ENCODE results near the gene TCF21.

TCF21 gene

GRCh38 chr6:133937909-133938308 lies 49.0 kb downstream of the TCF21 start:
- TF ChIP-seq CTCF (IDR thresholded peaks at IDR 0.05; ENCODE audit: low read depth, low read length), result no peak
- H3K4me3 ChIP-seq (replicated peaks in 1 of 2; ENCODE audit: low read depth in 2 of 2, low read length in 2 of 2), result no peak overlapping the region
- DNase-seq (ENCODE audit: low read depth in 2 of 2), result no peak

DNA sequence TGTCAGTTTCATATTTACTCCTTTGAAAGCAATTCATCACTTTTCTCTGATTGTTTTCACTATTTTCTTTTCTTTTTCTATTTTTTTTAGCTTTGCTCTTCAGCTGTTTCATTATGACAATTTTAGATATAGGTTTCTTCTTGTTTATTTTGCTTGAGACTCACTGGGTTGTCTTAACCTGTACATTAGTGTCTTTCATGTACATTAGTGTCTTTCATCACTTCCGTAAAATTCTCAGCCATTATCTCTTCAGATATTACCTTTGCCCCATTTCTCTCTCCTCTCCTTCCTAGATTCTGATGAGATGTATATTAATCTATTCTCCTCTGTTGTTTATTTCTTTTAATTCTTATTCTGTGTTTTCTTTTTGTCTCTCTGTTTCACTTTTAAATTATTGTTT lies 49.6 kb downstream of the TCF21 start:
- H3K4me3 ChIP-seq (replicated peaks in 1 of 2; ENCODE audit: low read depth in 2 of 2, low read length in 2 of 2), result no peak overlapping the region
- TF ChIP-seq CTCF (IDR thresholded peaks at IDR 0.05; ENCODE audit: low read depth, low read length), result no peak
- no peak for DNase-seq (ENCODE audit: low read depth in 2 of 2)

GRCh38 chr6:133939778-133940667 lies 51.1 kb downstream of the TCF21 start:
- TF ChIP-seq CTCF (IDR thresholded peaks at IDR 0.05; ENCODE audit: low read depth, low read length), result no peak
- no peak for DNase-seq (ENCODE audit: low read depth in 2 of 2)
- no peak overlapping the region for H3K4me3 ChIP-seq (replicated peaks in 1 of 2; ENCODE audit: low read depth in 2 of 2, low read length in 2 of 2)

Measured in cardiac fibroblast (primary cell).